GM08714 (cell line): ENCODE results near the gene CDKAL1.
"Not testable (repeated sequence)": the region's sequence is repeated elsewhere in the genome, so short reads cannot be mapped to it uniquely, and the experiment has no call there.

ENCODE experiments used
- H3K4me3 ChIP-seq: fragments of 200-500 bp; sonication (Bioruptor generic); 2 replicates; pipeline ENCODE4 v1.5.1; 2014; ENCODE audit warnings: mild to moderate bottlenecking, low read length, inconsistent platforms
- ZNF274 ChIP-seq: IDR thresholded peaks from 2 replicates; pipeline ENCODE4 v1.6.1; 2012; ENCODE audit warnings: mild to moderate bottlenecking, low read depth, low read length

CDKAL1 gene

DNA sequence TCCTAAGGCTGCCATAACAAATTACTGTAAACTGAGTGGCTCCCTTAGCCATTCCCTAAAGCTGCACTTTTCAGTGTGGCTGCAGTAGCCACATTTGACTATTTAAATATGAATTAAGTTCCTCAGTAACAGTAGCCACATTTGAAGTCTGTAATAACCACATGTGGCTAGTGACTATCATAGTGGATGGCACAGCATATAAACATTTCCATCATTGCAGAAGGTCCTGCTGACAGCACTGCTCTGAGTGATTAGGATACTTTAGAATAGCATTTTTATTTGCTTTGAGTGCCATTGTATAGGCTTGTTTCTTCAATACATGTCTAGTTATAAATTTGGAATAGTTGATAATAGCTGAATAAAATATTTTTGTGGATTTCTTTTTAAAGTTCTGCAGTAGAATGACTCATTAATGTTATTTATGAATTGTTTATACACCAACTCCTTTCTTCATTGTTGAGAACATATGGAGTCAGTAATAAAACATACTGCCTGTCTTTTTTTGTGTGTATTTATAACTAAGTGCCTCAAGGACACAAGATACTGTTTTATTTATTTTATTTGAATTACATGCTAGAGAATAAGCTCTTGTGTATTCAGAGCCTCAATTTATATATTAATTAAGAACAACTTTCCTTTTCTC, 217.2 kb downstream of the CDKAL1 start:
- no peak for TF ChIP-seq ZNF274
- no peak overlapping the region for H3K4me3 ChIP-seq

DNA sequence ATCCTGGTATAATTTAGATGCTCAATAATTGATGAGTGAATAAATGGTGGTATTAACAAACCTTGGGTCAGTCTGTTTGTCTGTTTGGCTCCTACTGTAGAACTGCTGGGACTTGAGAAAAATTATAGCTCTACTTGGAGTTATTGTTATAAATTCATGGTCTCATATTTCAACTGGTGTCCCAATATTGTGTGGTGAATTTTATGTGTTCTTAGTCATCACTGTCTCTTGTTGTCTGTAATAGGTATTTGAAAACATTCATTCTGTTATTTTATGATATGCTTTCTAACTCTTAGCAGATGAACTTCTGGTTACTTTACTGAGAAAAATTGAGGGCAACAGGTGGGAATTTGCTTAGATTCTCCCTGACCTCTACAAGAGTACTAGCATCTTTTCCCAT, 221.4 kb downstream of the CDKAL1 start:
- no peak overlapping the region for H3K4me3 ChIP-seq
- TF ChIP-seq ZNF274, result no peak

DNA sequence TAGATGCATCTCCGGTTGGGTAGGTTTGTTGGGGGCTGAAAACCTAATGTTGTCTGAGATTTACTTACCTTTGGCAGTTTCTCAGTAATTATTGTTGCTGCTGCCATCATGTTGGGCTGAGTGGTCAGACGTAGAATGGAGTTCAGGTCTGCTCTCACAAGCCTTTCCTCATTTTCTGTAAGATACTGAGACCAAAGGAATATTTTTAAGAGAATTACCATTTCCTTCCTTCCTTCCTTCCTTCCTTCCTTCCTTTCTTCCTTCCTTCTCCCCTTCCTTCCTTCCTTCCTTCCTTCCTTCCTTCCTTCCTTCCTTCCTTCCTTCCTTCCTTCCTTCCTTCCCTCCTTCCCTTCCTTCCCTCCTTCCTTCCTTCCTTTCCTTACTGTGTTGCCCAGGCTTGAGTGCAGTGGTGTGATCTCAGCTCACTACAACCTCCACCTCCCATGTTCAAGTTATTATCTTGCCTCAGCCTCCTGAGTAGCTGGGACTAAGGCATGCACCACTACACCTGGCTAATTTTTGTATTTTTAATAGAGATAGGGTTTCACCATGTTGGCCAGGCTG, 222.4 kb downstream of the CDKAL1 start:
- not testable (repeated sequence) for H3K4me3 ChIP-seq

DNA sequence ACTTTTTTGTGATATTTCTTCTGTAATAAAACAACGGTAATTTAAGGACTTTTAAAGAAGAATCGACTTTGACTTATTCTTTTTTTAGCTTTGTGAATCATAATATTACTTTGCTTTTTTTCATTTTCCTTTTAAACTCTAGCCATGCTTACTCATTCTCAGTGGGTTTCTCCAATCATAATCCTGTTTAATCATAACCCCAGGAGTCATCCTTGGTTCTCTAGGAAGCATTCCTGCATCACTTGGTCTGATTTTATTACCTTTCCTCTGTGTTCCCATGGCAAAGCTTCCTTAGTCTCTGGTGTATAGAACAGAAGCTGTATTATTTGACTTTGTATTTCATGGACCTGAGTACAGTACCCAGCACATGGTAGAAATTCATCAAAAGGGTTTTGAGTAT, 223.5 kb downstream of the CDKAL1 start:
- no peak overlapping the region for H3K4me3 ChIP-seq
- TF ChIP-seq ZNF274, result no peak

DNA sequence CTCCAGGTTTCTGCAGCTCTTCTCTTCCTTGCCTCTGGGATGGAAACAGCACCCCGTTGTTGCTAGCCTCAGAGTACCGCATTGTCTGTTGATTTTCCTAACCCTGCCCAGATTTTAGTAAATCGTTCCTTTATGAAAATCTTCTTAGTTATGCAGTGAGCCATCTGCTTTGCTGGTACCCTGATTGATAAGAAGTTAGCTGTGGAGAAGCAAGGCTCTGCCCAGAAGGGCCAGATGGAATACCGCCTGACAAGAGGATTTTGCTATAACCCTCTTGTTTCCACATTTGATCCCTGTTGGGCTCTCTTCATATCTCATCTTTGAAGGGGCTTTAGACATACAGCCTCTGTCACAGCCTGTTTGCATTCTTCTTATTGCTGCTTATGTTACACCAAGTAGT, 229.0 kb downstream of the CDKAL1 start:
- no peak for TF ChIP-seq ZNF274
- no peak overlapping the region for H3K4me3 ChIP-seq

DNA sequence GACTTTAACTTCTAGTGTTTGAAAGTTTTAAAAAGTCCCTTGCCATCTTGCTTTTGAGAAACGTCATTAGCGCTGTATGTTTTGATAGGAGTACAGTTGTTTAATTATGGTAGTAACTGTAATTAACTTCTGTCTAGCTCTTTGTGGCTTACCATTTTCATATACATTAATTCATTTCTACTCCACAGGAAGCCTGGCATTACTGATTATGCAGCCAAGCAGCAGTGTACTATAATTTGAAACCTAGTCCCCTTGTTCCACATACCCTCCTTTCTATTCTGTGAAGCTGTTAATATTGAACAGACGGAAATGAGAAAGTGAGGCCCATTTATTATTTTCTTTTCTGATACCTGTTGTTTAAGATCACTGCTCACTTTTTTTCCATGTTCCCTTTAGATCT, 235.4 kb downstream of the CDKAL1 start:
- H3K4me3 ChIP-seq, result no peak overlapping the region
- no peak for TF ChIP-seq ZNF274

DNA sequence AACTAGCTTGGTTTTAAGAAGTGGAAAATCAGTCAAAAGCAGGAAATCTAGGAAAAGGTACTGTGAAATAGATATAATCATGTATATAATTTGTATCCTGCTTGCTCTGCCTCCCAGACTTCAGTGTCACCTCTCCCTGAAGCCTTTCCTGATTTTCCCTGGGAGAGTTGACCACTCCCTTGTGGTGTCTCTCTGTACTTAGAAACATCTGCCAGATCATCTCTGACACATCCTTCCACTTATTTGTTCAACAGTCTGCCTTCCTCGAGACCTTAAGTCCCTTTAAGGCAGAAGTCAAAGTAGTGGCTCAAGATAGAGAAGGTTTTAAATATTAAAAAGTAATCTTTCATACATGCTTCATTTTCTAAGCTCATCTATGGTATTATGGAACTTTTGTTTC, 236.5 kb downstream of the CDKAL1 start:
- no peak overlapping the region for H3K4me3 ChIP-seq
- no peak for TF ChIP-seq ZNF274

DNA sequence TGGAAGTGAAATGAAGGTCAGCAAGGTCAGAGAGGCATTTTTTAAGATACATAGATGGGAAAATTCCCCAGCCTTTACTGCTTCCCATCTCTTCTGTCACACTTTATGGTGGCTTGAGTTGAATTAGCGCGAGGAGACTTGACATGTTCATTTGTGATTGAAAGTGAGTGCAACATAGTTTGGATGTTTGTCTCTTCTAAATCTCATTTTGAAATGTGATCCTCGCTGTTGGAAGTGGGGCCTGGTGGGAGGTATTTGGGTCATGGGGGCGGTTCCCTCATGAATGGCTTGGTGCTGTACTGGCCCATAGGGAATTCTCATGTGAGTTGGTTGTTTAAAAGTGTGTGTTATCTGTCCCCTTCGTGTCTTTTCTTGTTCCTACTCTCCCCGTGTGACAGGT, 237.2 kb downstream of the CDKAL1 start:
- no peak for TF ChIP-seq ZNF274
- no peak overlapping the region for H3K4me3 ChIP-seq

DNA sequence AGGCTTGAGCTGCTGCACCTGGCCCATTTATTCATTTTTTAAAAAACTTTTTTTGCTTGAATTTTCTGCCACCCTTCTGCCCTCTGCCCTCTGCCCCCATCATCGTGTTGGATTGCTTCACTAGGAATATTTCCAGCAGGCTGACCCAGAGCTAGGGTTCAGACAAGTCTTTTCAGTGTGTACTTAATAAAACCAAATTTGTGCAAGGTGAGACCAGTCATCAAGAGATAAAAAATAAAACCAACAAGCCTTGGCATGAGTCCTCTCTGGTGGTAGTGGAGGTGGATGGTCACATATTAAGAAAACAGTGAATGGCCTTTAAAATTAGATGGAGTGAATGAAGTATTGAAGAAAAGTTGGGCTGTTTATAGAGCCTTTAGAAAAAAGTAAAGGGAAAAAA, 239.6 kb downstream of the CDKAL1 start:
- no peak overlapping the region for H3K4me3 ChIP-seq
- no peak for TF ChIP-seq ZNF274

DNA sequence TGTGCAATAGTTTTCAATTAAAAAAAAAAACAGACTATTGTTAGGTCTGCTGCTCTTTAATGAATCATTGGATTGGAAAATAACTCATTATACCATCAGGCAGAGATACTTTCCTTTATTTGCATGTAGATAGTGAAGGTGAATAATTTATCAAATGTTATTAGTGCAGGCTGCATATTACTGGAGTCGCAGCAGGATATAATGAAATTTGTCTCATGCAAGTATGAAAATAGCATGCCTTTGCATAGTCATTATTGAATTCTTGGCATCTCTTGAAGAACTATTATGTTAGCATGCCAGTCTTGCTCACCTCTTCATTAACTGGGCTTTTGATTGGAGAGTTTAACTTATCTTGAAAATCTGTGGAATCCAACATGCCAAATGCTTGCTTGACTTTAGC, 241.7 kb downstream of the CDKAL1 start:
- no peak overlapping the region for H3K4me3 ChIP-seq

DNA sequence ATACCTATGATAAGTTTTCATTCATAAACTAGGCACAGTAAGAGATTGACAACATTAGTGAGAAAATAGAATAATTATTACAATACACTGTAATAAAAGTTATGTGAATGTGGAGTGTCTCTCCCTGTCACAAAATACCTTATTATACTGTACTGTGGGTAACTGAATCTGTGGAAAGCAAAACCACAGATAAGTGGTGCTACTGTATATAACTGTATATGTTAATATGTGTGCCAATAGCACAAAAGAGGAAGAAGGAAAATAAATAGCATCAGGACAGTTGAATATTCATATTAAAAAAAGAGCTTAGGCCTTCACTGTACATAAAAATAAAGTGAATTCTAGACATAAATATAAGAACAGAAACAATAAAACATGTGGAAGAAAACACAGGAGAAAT, 243.5 kb downstream of the CDKAL1 start:
- H3K4me3 ChIP-seq, result no peak overlapping the region

More for the DNA sequence above, 241.7 kb downstream of the CDKAL1 start:
- TF ChIP-seq ZNF274, result no peak

DNA sequence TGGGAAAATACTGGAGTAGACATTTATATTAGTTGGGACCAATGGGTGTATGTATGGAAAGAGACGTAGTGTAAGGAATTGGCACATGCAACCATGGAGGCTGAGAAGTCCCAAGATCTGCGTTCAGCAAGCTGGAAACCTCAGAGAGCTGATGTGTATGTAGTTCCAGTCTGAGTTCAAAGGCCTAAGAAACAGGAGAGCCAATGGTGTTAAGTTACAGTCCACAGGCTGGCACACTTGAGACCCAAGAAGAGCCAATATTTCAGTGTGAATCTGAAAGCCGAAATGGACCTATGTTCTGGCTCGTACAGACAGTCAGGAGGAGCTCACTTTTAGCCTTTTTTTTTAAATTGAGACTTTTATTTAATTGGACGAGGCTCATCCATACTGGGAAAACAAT, 244.2 kb downstream of the CDKAL1 start:
- TF ChIP-seq ZNF274, result no peak

More for the DNA sequence above, 243.5 kb downstream of the CDKAL1 start:
- no peak for TF ChIP-seq ZNF274

DNA sequence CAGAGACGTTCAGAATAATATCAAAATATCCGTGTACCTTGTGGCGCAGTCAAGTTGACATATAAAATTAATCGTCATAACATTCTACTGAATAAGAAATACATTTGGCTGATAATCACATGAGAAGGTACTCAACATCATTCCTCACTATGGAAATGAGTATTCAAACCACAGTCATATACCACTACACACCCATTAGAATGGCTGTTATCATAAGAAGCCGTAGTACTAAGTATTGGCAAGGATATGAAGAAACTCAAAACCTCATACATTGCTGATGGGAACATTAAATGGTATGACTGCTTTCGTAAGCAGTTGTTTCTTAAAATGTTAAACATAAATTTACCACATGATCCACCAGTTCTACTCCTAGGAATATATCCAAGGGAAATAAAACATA, 244.7 kb downstream of the CDKAL1 start:
- H3K4me3 ChIP-seq, result no peak overlapping the region
- no peak for TF ChIP-seq ZNF274

More for the DNA sequence above, 244.2 kb downstream of the CDKAL1 start:
- no peak overlapping the region for H3K4me3 ChIP-seq

DNA sequence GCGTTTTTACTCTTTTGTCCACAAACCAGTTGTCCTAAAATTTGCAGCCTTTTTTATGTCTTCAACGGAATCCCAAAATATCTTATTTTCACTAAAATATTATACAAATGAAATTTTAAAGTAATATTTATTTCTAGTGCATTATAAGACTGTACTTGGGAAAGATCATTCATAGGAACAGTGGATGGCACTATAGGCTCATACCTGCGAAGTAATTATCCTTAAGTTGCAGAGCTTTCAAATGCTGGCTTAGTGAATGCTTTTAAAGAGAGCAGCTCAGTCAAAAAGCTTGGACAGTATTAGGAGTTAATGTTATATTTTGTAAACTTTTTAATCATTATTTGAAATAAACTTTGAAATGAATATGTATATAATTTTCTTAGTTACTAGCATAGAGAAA, 254.9 kb downstream of the CDKAL1 start:
- TF ChIP-seq ZNF274, result no peak
- H3K4me3 ChIP-seq, result no peak overlapping the region

DNA sequence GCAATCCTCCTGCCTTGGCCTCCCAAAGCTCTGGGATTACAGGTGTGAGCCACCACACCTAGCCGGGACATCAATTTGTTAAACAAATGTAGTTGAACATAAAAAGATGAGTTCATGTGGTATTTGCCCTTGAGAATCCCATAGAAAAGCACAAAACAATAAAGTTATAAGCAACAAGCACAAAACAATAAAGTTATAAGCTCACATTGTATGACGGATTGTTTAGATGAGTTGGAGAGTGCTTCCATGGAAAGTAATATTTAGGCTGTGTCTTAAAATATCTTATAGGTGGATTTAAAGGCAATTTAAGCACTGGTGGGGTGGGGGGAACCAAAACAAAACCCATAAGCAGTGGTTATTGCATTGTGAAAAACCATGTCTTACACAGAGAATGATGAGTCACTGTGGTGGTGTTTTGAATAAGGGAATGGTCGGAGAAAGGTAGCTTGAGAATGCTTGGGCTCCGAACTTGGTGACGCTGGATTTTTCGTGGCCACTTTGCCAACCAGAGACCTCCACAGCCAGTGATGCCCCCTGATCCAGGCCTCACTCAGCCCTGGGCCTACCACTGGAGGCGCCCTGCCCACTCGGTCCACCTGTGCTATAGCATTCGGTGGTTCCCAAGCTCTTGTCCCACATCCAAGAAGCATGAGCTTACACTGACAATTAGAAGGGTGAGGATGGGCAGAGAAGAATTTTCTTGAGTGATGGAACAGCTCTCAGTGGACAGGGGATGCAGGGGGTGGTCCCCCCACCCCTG, 256.0 kb downstream of the CDKAL1 start:
- H3K4me3 ChIP-seq, result no peak overlapping the region
- TF ChIP-seq ZNF274, result no peak

DNA sequence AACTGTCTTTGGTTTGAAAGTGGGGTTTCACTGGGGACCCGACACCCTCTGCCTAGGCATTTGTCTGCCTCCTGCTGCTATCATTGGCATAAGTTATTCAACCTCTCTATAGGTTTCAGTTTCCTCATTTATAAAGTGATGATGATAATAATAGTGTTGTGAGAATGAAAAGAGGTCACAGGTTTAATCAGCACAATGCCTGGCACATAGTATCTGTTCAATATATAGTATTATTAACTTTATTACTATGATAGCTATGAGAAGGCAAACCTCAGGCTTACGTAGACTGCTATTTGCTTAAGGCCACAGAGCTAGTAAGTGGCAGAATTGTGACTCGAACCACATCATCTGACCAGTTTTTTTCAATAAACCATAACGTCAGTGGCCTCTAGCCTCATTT, 256.8 kb downstream of the CDKAL1 start:
- no peak overlapping the region for H3K4me3 ChIP-seq
- TF ChIP-seq ZNF274, result no peak
